Testis (tissue), 3 donors: ENCODE measurements around the gene PGAM1. TPM values are rescaled to one million over a fixed set of nuclear protein-coding genes. Genes with fewer than 3 reads are reported as not detected.

ENCODE experiments used
- DNase-seq: peaks from one replicate; pipeline ENCODE4 v3.0.0-alpha.2; 2019
- H3K27ac ChIP-seq, 2 donors: fragments of 200-600 bp; sonication (generic); one replicate each; pipeline ENCODE4 v1.5.1; 2019
- H3K27me3 ChIP-seq: fragments of 200-600 bp; sonication (generic); one replicate; pipeline ENCODE4 v1.5.1; 2019
- H3K36me3 ChIP-seq: fragments of 200-600 bp; sonication (generic); one replicate; pipeline ENCODE4 v1.5.1; 2017; ENCODE audit warnings: low read depth; ENCODE audit errors: missing control alignments
- H3K4me1 ChIP-seq: fragments of 200-600 bp; sonication (generic); one replicate; pipeline ENCODE4 v1.5.1; 2019
- H3K4me3 ChIP-seq, 2 donors: fragments of 200-600 bp; sonication (generic); one replicate each; pipeline ENCODE4 v1.5.1; 2017 to 2019
- H3K9me3 ChIP-seq: fragments of 200-600 bp; sonication (generic); one replicate; pipeline ENCODE4 v1.5.1; 2017
- POLR2A ChIP-seq: fragments of 450-650 bp; IDR thresholded peaks from one replicate; pipeline ENCODE4 v1.6.1; 2017; ENCODE audit warnings: antibody characterized with exemption, mild to moderate bottlenecking, moderate library complexity
- WGBS, 2 donors: methylation state at CpG; one replicate each; pipeline ENCODE4 v1.1.5; 2018; 5-methylcytosine and 5-hydroxymethylcytosine counted together
- intact Hi-C: fragments of 100-400 bp; cut with DNase I; formaldehyde crosslinking; loops from one replicate; pipeline ENCODE4 v1.15.1; 2023; ENCODE audit warnings: low total_unique reads
- polyA plus RNA-seq: library from polyadenylated mRNA; stranded (reverse); fragments of 350-450 nt; fragmentation: Illumina TruSeq; extraction: RNeasy Lipid Tissue Mini Kit (QIAGEN cat#74804); gene quantifications from one replicate; pipeline ENCODE4 v1.2.3, GENCODE V29; 2014; ENCODE audit warnings: low read depth, low replicate concordance; ENCODE audit not compliant: insufficient read depth
- total RNA-seq, 2 donors: library from RNA; depleted of rRNA; stranded (reverse); fragments of >200 nt; gene quantifications; one replicate each; pipeline ENCODE4 v1.2.3, GENCODE V29; 2016
- TF ChIP-seq, protein P1 (sequence below), 3 experiments: fragments of 450-650 bp in 2 of 3; fragments of 200-600 bp in 1 of 3; sonication (generic) in 1 of 3; IDR thresholded peaks; one replicate each; pipeline ENCODE4 v1.5.1; 2016 to 2019; ENCODE audit warnings: antibody characterized with exemption in 3 of 3, mild to moderate bottlenecking in 2 of 3, moderate library complexity in 1 of 3

The PGAM1 gene
- total and polyA plus RNA-seq, 3 donors from 2014 or later = 238 to 279 (median 244) TPM

- no peaks in the 10 kb centered on the region for H3K27me3 ChIP-seq
- WGBS, 2 donors = 1 to 3% methylated on average over 12 to 13 of the region's 13 CpGs
- peak overlapping the region; percentile 31 to 52 for H3K27ac ChIP-seq
- DNase-seq = no peak
- intact Hi-C loops = no loop called here
- no peaks in the 10 kb centered on the region for H3K9me3 ChIP-seq
- no peaks in the 10 kb centered on the region for H3K36me3 ChIP-seq
- TF ChIP-seq, protein P1, sequence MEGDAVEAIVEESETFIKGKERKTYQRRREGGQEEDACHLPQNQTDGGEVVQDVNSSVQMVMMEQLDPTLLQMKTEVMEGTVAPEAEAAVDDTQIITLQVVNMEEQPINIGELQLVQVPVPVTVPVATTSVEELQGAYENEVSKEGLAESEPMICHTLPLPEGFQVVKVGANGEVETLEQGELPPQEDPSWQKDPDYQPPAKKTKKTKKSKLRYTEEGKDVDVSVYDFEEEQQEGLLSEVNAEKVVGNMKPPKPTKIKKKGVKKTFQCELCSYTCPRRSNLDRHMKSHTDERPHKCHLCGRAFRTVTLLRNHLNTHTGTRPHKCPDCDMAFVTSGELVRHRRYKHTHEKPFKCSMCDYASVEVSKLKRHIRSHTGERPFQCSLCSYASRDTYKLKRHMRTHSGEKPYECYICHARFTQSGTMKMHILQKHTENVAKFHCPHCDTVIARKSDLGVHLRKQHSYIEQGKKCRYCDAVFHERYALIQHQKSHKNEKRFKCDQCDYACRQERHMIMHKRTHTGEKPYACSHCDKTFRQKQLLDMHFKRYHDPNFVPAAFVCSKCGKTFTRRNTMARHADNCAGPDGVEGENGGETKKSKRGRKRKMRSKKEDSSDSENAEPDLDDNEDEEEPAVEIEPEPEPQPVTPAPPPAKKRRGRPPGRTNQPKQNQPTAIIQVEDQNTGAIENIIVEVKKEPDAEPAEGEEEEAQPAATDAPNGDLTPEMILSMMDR (IDR thresholded peaks at IDR 0.05) = no peak
- peaks cover 15% of the 10 kb centered on the region for H3K4me1 ChIP-seq
- peak overlapping the region; percentile 79 to 90 for H3K4me3 ChIP-seq
These were observed 19.3 kb downstream of the PGAM1 start for GRCh38 chr10:97445357-97445721.

DNA sequence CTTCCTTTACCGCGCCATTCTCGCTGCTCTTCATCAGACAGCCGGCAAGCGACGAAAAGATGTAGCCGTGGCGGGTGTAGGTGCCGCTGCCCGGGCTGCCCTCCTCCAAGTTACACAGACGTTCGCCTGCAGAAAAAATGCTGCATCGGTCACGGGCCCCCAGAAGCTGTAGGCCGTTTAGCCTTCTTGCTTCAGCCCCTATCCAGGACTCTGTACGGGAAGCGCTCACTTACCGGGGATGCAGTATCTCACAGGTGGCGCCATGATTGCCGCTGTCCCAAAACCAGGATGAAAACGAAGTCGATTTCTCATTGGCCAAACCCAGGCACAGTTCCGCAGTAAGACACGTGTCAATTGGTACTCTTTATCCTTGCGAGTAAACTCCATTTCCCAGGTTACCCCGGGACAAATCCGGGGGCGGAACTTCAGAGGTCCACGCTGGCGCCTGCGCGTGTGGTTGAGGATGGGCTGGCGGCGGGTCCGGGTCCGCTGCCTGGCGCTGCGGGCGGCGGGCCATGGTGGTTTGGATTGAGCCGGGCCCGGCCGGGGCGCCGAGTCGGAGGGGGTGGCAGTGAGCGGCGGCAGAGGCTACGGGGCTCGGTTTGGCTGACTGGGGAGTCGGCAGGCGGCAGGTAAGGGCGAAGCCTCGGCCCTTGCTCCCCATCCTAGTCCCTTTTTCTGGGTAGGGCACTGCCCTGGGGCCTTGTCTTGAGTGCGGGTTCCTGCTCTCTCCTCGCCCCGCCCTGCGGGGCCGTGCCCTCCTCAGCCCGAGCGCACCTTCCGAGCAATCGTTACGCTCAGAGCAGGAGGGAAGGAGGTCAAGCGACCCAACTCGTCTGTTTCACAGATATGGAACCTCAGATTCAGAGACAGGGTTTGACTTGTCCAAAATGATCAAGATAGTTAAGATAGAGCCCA, 20.0 kb downstream of the PGAM1 start, which contains the start of the genes EXOSC1 and ZDHHC16:
Gene EXOSC1, minus strand, starts transcription at position 285 of the 918 bp plus-strand sequence. Its CDS starts 21 bp downstream, at position 264.
Gene ZDHHC16, plus strand, starts transcription at position 454 of the 918 bp plus-strand sequence. CDS start 5,501 bp downstream, outside the sequence.
- intact Hi-C loops = no loop called here
- WGBS, 2 donors = 0 to 1% methylated on average over 19 to 66 of the region's 66 CpGs
- Histone ChIP-seq H3K4me1 (peaks cover 15% of the 10 kb centered on the region), H3K9me3 (no peaks in the 10 kb centered on the region), H3K4me3 (peak within 1 kb of the TSS; percentile 79 to 90), H3K36me3 (no peaks in the 10 kb centered on the region), H3K27me3 (no peaks in the 10 kb centered on the region), H3K27ac (peak within 1 kb of the TSS; percentile 47 to 52)
- TF ChIP-seq, protein P1 (IDR thresholded peaks at IDR 0.05) = no peak
- TF ChIP-seq POLR2A = no peak
- peak; percentile 98 for DNase-seq

- H3K9me3 ChIP-seq = no peaks in the 10 kb centered on the region
- H3K27ac ChIP-seq = no peak overlapping the region
- no peak for DNase-seq
- TF ChIP-seq, protein P1 (IDR thresholded peaks at IDR 0.05) = no peak
- TF ChIP-seq POLR2A = no peak
- no peaks in the 10 kb centered on the region for H3K36me3 ChIP-seq
- 0 to 68% methylated on average over 1 to 2 of the region's 2 CpGs for WGBS, 2 donors
- intact Hi-C loops = no loop called here
- H3K4me1 ChIP-seq = peaks cover 15% of the 10 kb centered on the region
- H3K4me3 ChIP-seq = no peak overlapping the region
- H3K27me3 ChIP-seq = no peaks in the 10 kb centered on the region
These were observed 24.8 kb downstream of the PGAM1 start for GRCh38 chr10:97450828-97451227.

- WGBS, 2 donors = 96 to 98% methylated on average over 11 to 17 of the region's 17 CpGs
- Histone ChIP-seq H3K27ac (no peak overlapping the region), H3K4me3 (no peak overlapping the region), H3K36me3 (no peaks in the 10 kb centered on the region), H3K27me3 (no peaks in the 10 kb centered on the region), H3K9me3 (no peaks in the 10 kb centered on the region), H3K4me1 (peaks cover 15% of the 10 kb centered on the region)
- TF ChIP-seq POLR2A = no peak
- TF ChIP-seq, protein P1 (IDR thresholded peaks at IDR 0.05) = no peak
- no peak for DNase-seq
- intact Hi-C loops = no loop called here
These were observed 25.6 kb downstream of the PGAM1 start for GRCh38 chr10:97451605-97452004.
